ENCODE results near the gene PXT1.

The PXT1 gene

GRCh38 chr6:36343109-36343680 lies 99.5 kb downstream of the PXT1 start:
- DNase-seq = no peak

DNA sequence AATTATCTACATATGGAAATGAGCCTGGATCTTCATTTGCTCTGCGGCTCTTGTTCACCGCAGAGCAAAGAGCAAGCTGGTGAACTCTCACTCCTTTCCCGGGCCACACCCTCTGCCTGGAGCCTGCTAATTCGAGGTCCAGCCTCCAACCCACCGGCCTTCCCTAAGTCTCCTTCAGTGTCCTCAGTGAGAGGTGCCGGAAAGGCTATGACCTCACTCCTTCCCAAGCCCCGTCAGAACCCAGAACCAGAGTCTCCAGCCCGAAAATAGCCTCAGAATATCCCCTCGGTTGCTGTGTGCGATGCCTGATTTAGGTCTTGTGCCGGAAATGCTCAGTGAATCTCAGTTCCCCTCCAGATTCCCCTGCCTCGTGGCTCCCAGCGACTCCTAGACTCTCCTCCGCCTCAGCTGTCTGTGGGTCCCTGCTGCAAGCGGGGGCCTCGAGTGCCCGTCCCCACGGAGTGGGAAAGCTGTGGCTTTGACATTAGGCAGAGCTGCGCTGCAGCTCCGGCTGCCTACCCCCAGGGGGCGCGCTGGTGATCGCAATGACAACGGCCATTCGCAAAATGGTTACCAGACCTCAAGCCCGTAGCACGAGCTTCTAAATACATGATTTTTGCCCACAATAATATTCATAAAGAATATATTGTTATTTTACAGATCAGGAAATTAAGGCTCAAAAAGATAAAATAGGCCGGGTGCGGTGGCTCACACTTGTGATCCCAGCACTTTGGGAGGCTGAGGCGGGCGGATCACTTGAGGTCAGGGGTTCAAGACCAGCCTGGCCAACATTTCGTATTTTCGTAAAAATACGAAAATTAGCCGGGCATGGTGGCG lies 101.8 kb downstream of the PXT1 start:
- DNase-seq = no peak

Data from NCI-H2107 (cell line).